IPS-11a (cell line): ENCODE measurements around the gene ETFB.

ENCODE experiments used
- H3K4me3 ChIP-seq: one replicate; pipeline ENCODE4 v1.5.1; 2013; ENCODE audit warnings: low read depth, low read length, control low read depth

ETFB gene

DNA sequence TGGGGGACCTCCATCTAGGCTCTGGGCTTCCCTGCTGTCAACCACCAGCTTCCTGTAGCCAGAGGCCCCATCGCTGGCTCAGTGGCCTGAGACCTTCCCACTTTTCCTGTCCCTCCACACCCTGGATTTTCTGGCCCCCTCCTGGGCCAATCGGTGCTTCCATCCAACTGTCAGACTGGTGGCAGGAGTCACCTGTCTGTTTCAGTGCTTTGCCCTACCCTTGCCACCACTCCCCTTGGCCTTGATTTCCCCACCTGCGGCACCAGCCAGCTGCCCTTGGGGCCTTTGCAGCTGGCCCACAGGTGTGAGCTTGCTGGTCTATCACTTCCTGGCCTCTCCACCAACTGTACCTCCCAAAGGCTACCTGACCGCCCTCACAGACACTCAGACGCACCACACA lies 36.8 kb downstream of the ETFB start:
- H3K4me3 ChIP-seq, result no peak overlapping the region

DNA sequence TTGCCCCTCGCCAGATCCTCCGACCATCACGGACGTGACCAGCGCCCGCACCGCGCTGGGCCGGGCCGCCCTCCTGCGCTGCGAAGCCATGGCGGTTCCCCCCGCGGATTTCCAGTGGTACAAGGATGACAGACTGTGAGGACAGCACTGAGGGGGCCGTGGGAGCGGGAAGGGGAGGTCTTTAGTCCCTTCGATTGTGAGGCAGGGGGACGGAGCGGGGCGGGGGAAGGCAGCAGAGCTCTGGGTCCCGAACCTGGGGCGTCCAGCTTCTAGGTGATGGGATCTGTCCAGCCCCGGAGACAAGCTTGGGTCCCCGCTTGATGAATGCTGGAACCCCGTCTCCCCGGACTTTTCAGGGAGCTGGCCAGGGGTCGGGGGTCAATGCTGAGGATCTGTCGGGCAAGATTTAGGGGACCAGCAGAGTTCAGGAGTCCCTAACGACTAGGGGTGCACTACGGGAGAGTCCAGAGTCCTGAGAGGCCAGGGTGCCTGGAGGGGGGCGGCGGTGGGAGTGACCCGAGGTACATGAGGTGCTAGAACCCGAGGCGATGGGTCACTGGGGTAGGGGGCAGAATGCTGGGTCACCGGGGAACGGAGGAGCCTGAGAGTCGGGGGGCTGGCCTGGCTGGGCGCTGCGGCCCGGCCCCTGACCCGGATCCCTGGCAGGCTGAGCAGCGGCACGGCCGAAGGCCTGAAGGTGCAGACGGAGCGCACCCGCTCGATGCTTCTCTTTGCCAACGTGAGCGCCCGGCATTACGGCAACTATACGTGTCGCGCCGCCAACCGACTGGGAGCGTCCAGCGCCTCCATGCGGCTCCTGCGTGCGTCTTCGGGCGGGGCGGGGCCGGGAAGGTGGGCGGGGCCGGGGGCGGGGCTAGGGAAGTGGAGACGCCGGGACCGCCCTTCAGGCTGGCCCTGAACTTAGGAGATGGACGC lies 38.9 kb downstream of the ETFB start:
- H3K4me3 ChIP-seq, result peak overlapping the region; percentile 39

DNA sequence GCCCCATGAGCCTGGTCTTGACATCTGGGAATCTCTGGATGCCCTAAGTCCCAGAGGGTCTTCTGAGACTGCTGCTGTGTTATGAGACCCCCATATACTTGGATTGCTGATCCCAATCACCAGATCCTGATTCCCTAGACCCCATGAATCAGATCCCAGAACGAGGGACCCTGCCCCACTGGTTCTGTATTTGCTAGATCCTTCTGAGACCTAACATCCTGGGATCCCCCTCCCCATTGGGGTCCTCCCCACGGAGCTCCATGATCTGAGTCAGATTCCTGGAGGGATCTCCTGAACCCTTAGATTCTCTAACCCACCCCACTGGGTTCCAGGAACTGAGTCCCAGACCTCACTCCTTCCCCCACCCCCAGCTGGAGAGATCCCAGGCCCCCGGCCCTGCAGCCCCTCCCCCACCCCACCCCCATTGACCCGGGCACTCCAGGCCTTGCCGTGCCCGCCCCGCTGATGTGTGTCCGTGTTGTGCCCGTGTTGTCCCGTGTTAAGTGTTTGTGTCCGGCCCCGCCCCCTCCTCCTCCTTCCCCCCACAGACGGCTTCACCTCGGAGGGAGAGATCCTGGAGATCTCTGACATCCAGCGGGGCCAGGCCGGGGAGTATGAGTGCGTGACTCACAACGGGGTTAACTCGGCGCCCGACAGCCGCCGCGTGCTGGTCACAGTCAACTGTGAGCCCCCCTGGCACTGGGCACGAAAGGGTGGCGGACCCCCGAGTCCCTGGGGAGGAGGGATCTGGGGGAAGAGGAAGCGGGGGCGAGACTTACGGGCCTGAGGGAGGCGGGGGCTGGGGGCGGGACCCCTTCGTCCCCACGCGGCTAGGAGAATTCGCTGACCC lies 39.7 kb downstream of the ETFB start:
- no peak overlapping the region for H3K4me3 ChIP-seq

DNA sequence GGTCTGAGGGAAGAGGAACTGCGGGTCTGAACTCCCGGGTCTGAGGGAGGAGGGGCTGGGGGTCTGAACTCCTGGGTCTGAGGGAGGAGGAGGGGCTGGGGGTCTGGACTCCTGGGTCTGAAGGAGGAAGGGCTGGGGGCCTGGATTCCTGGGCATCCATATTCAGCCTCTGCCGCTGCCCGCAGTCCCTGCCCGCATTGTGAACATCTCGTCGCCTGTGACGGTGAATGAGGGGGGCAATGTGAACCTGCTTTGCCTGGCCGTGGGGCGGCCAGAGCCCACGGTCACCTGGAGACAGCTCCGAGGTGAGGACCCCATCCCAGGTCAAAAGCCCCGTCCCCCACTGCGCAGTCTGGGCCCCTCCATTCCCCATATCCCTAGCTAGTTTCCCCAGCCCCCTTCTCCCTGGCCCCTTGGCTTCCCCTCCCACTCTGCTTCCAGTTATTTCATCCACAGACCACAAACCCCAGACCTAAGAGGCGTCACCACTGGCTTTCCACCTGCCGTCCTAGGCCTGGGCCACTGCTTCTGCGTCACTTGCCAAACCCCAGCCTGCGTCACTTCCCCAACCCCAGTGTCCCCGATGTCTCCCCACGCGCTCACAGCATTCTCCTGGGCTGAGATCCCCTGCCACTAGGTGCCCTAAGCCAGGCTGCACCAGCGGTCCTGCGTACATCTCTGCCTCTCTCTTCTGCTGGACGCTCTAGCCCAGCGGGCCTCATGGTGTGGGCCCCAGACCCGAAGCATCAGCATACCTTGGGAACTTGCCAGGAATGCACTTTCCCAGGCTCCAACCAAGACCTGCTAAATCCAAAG lies 40.8 kb downstream of the ETFB start:
- H3K4me3 ChIP-seq, result no peak overlapping the region

DNA sequence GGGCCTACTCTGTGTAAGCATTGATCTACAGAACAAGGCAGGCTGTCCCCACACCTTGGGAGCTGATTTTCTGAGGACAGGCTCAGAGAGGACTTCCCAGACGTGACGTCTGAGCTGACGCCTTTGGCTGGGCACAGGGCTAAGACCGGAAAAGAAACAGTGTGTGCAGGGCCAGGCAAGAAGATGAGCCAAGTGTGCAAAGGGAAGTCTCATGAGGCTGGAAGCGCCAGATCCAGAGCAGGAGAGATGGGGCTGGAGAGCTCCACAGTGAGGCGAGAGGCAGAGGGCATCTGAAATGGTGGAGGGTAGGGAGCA lies 42.1 kb downstream of the ETFB start:
- no peak overlapping the region for H3K4me3 ChIP-seq

DNA sequence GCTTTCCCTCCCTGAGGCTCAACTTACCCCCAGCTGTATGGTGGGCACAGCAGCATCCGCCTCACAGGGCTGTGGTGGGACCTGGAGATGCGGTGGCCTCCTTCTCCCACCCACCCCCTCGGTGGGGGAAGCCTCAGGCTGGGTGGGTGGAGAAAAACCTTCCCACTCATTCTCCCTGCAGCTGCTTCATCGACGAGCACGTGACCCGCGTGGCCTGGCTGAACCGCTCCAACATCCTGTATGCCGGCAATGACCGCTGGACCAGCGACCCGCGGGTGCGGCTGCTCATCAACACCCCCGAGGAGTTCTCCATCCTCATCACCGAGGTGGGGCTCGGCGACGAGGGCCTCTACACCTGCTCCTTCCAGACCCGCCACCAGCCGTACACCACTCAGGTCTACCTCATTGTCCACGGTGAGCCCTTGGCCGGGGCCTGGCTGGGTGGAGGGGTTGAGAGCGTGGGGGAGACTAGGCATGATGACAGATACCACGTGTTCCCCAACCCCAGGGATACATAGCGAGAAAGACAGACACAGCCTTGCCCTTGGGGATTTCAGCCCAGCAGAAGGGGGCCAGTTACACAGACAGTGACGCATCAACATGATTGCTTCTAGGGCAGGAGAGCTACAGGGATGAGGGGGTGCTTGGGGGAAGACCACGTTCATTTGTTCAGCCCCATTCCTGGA lies 42.6 kb downstream of the ETFB start:
- H3K4me3 ChIP-seq, result no peak overlapping the region

DNA sequence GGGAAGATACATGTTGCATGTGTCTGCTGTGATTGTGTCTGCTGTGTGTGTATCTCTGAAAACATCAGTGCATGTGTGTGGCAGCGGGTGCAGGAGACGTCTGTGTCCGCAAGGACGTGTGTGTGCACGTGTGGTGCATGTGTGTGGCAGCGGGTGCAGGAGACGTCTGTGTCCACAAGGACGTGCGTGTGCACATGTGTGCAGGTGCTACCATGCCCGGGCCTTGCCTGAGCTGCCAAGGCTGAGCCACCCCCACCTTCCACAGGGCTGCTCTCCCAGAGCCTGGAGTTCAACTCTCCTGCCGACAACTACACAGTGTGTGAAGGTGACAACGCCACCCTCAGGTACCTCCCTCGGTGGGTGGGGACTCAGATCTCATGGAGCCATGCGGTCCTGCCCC lies 44.4 kb downstream of the ETFB start:
- H3K4me3 ChIP-seq, result no peak overlapping the region

DNA sequence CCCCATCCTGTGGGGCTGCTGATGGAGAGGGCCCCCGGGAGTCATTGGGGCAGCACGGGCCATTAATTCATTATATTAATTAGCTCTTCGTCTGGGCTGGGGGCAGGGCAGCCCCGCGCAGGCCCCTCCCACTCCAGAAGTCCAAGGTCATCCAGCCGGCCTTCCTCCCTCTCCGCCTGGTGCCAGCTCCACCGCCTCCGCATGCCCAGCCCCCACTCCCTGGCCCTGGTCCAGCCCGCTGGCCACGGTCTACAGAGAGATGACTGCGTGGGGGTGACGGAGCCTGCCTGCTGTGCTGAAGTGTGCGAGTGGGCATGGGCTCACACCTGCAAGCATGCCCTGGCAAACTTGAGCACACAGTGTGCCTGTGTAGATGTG lies 45.9 kb downstream of the ETFB start:
- no peak overlapping the region for H3K4me3 ChIP-seq

DNA sequence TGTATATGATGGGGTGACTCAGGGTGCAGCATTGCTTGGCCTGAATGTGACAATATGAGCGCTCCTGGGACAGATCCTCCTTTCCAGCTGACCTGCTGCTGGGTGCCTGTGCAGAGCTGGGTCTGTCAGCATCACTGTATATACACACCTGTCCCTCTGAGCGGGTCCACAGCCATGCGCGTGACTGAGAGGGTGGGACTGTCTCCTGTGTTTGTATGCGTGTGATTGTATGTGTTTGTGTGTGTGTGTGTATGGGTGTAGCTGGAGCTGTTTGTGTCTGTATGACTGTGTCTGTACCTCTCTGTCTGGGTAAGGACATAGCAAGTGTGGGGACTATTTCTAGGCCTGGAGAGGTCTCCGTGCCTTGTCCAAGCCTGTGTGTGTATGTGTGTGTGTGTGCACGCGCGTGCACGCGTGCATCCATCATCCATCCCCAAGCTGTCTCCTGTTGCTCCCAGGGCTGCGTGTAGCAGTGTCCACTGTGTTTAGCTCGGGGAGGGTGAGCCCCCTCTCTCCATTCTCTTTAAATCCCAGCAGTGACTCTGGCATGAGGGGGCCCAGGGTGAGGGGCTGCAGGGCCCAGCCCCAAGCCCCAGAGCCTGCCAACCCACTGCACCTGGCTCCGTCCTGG lies 46.4 kb downstream of the ETFB start:
- no peak overlapping the region for H3K4me3 ChIP-seq

DNA sequence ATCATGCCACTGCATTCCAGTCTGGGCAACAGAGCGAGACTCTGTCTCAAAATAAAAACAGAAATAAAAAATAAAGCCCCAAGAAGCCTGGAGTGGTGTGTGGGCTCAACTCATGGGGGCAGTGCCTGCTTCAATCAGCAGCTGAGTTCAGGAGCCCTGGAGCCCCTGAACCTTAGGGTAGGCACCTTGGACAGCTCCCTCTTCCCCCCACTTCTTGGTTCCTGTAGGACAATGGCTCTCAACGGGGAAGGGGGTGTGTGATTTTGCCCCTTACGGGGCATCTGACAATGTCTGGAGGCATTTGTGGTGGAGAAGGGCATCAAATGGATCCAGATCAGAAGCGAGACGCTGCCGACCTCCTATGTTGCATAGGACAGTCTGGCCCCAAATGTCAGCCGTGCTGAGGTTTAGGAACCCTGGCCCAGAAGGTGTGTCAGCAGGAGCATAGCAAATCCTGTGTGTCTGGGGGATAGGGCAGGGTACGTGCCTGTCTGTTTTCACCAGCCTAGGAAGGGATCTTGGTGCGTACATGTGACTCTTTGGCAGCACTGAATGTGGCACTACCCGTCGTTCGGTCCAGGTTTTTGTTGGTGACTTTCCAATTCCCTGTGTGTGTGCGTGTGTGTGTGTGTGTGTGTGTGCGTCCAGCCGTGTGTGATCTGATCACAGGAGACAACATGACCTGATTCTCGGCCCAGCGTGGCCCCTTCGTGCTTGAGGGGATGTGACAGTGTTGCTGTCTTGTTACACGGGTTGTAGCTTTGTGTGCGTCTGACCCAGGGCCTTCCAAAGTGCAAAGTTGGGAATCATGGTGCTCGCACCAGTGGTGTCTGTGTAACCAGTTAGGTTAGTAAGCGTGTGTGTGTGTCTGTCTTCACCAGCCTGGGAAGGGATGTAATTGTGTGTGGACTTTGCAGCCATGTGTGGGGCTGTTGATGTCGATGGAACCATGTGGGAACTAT lies 47.2 kb downstream of the ETFB start:
- H3K4me3 ChIP-seq, result no peak overlapping the region

DNA sequence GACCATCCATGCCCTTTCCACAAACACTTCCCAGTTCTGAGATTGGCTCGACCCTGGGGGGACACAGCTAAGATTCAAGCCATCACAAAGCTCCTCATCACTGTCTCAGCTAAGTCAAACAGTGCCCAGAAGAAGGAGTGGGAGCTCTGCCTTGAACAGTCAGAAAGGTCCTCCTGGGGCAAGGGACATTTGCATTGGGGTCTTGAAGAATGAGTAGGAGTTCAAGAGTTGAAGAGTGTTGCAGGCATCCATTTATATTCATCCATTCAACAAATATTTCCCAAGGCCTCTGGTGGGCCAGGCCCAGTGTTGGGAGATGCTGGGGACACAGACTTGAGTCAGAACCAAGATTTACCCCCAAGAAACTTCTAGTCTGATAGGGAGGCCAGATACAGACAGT lies 48.2 kb downstream of the ETFB start:
- H3K4me3 ChIP-seq, result no peak overlapping the region

DNA sequence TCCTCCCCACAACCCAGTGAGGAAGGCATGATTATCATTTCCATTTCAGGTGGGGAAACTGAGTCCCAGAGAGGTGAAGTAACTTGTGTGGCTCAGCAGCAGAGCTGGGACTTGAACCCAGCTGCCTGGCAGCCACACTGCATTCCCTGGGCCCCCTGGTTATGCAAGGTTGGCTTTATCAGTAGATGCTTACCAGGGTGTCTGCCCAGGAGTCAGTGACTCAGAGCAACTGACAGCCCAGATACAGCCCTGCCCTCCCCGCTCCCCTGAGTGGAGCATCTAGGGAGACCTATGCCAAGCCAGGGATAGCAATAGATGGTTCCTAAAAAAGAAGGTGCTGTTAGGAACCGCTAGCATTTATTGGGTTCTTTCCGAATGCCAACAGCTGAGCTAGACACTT lies 48.8 kb downstream of the ETFB start:
- no peak overlapping the region for H3K4me3 ChIP-seq

DNA sequence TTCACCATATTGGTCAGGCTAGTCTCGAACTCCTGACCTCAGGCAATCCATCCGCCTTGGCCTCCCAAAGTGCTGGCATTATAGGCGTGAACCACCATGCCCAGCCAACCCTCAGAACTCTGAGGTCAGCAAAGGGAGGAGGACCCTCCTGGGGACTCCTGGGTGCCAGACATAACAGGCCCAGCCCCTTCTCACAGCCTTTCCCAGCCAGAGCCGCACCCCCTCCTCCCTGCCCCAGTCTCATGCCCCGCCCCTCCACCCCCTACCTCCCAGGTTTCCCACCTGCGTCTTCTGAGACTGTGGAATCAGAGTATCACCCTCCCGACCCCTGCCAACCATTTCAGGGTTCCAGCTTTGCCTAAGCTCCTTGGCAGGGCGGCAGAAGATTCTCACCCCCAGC lies 49.5 kb downstream of the ETFB start:
- no peak overlapping the region for H3K4me3 ChIP-seq

DNA sequence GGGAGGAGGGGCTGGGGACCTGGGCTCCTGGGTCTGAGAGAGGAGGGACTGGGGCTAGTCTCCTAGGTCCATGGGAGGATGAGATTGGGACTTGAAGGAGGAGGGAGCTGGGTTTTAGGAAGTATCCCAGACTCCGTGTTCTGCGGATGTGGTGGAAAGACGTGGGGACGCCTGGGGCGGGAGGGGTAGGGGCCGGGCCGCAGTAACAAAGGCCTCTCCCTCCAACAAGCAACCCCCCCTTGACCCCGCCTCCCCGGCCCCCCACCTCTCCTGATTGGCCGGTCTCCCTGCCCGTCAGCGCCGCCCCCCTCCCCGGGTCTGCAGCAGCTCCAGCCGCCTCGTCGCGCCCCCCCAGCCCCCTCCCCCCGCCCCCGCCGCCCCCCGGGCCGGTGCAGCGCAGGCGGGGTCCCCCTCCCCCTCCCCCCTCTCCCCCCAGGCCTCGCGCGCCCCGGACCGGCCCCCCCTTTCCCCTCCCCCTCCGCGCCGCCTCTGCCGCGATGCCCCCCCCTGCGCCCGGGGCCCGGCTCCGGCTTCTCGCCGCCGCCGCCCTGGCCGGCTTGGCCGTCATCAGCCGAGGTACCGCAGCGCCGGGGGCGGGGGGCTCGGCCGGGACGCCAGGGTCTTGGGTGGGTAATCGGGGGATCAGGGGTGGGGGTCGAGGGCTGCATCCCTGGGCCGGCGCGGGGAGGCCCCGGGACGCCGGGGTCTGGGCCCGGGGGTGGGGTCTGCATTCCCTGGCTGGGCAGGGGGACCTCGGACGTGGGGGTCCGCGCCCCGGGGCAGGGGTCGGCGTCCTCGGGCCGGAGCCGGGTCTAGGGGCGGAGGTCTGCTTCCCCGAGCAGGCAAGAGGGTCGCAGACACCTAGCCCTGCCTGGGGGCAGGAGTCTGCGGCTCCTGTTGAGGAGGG lies 54.6 kb downstream of the ETFB start, which contains the start of gene IGLON5:
TSS of gene IGLON5 (plus strand) at position 294 of the 907 bp plus-strand sequence. CDS start at position 498, 204 bp downstream.
- H3K4me3 ChIP-seq, result peak within 1 kb of the TSS; percentile 39

DNA sequence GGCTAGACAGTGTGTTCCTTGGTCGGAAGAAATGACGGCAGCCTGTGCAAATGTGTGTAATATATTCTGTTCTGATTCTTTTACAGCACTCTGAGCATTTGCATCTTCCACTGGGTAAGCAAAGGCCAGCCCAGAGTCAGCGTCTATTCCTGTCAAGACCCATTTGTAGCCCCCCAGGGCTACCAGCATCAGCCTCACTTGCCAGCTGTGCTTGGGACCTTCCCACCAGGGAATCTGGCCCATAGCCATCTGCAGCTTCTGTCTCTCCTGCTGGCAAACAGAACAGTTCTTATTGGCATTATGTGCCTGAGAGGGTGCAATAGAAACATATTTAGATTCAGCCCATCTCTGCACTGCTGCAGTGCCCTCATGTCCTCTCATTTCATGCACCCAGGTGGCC lies 60.7 kb downstream of the ETFB start:
- H3K4me3 ChIP-seq, result no peak overlapping the region

DNA sequence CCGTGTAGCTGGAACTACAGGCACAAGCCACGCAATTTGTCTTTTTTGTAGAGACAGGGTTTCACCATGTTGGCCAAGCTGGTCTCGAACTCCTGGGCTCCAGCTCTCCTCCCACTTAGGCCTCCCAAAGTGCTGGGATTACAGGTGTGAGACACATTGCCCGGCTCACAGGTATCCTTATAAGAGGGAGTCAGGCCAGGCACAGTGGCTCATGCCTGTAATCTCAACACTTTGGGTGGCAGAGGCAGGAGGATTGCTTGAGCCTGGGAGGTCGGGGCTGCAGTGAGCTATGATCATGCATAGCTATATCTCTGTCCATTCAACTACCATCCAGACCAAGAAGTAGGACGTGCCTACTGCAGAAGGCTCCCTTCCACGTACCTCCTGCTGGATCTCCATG lies 64.9 kb downstream of the ETFB start:
- H3K4me3 ChIP-seq, result no peak overlapping the region

DNA sequence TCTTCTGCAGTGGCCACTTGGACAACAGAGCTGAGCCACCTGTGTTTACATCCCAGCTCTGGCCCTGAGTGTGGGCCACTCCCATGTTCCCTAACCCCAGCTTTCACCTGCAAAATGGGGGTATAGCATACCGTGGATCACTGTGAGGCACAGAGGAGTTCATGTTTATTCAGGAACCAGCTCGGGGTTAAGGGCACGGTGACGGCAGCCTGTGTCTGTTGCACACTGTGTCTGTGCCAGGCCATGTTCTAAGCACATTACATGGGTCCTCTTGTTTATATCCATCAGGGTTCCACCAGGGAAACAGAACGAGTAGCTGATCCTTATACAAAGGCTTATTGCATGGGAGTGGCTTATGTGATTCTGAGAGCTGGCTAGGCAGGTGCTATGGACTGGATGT lies 68.8 kb downstream of the ETFB start:
- no peak overlapping the region for H3K4me3 ChIP-seq
